Erythroblast (primary cell): Measurements from ENCODE around the gene FAP.

Experiments used
- GATA1 ChIP-seq: IDR thresholded peaks from 2 replicates; pipeline ENCODE4 v1.6.1; 2011; ENCODE audit warnings: low read depth, mild to moderate bottlenecking, control low read depth, low read length, moderate library complexity
- POLR2A ChIP-seq: IDR thresholded peaks from 2 replicates; pipeline ENCODE4 v1.6.1; 2011; ENCODE audit warnings: mild to moderate bottlenecking, low read length

- TF ChIP-seq POLR2A = no peak
- TF ChIP-seq GATA1 = no peak
Observed at GRCh38 chr2:162164802-162165201, 78.4 kb downstream of the FAP start.
